Lung microvascular endothelial cell (primary cell): Measurements from ENCODE around the gene LACRT. TPM values are rescaled to one million over a fixed set of nuclear protein-coding genes. Genes with fewer than 3 reads are reported as not detected.
A peak's percentile ranks its signal among the peaks of the same experiment; 100 is the strongest.

ENCODE experiments used
- DNase-seq, 2 donors: peaks; one replicate each; pipeline versions ENCODE4 v3.0.0 to v3.0.0-alpha.2; 2010; ENCODE audit warnings: low read depth in 2 of 2
- total RNA-seq: library from RNA; depleted of rRNA; stranded (reverse); fragments of >200 nt; gene quantifications from 2 replicates; pipeline ENCODE4 v1.2.1, GENCODE V29; 2014

Gene LACRT
- total RNA-seq, 1 donor from 2014 or later, result not detected

DNA sequence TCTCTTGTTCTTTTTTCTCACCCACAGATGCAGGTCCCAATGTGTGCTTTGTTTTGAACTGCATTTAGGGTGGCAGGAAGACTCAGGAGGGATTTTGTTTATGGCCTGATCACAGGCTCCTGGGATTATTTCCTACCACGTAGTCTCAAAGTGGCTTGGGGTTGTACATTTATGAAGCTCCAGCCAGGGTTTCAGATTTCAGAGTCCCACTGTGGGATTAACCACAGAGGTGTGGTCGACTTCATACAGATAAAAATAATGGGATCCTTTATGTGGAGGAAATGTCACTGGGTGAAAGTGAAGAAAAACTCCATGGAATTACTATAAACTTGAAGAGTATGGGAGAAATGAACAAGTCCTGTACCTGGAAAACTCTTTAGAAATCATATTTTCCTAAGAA lies 32.0 kb downstream of the LACRT start:
- no peak for DNase-seq

DNA sequence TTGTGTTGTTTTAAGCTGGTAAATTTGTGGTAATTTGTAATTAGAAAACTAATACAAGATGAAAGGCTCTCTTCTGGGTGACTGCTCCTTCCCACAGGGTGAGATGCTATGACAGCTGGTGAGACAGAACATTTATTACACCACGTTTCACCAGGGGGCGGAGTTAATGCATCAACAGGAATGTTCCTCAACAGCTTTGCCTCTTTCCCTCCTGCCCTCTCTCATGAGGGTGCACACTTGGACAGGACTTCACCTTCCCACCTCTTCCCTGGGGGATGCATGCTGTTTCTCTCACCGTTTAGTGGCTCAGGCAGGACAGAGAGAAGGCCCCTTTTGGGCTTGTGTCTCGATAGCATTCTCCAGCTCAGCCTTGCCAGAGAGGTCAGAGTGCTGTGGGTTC lies 32.9 kb downstream of the LACRT start:
- DNase-seq, result no peak

DNA sequence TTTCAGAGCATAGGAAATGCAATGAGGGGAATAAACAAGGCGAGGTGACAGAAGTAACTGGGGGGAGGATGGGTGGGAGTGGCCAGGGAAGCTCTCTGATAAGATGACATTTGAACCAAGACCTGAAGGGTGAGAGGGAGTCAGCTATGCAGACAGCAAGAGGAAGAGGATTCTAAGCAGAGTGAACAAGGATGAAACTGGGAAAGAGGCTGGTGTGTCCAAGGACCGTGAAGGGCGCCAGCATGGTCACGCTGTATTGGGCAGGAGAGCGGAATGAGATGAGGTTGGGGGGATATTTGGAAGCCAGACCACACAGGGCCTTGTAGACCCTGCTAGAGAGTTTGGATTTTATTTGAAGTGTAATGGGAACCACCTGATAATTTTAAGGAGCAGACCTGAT lies 35.7 kb downstream of the LACRT start:
- no peak for DNase-seq

DNA sequence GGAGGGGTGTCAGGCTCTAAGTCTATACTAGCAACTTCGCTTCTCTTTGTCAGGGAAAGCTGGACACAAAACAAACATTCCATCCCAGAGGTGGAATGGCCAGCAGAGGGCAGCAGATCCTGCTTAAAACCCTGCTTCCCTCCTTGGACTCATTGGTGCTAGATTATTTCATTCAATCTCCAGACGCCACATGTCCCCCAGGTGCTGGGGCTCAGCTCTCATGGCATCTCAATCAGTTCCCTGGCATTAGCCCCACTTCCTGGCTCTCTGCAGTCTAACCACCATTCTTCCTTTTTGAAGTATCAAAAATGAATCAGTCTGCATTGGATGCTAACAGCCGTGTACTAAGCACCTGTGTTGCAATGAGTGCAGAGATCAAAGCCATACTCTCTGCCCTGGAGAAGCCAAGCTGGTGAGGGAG lies 38.2 kb downstream of the LACRT start:
- peak; percentile 68 to 74 for DNase-seq

DNA sequence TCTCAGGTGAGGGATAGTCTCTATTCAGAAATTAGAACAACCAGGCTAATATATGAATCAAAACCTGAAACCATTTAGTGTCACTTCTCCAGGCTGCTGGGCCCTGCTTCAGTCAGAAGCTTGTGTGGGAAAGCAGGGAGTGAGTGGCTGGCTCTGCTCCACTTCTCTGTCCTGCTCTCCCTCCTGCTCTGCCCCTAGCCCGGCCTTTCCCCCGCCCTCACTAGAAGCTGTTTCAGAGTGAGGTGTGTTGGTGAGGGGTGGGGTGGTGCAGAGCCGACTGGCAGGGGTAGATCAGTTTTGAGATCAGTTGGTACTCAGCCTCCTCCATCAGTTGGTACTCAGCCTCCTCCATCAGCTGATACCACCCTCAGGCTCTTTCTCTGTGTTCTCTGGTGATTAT lies 39.2 kb downstream of the LACRT start:
- DNase-seq, result no peak

DNA sequence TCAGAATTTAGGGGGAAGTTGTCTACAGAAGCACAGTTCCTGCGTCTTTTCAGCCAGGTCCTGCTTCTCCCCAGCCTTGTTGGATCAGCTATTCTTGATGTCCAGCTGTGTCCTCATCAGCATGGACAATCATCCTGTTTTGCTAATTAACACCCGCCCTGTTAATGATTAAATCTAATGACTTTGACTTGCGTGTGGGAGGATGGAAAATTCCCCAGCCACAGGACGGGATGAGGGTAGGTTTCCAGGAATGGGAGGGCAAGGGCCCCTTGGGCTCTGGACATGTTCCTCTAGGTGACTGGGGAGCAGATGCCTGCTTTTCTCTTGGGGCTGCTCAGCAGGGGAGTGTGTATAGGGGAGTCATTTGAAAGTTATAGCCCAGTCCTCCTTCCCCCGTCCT lies 41.0 kb downstream of the LACRT start:
- no peak for DNase-seq

DNA sequence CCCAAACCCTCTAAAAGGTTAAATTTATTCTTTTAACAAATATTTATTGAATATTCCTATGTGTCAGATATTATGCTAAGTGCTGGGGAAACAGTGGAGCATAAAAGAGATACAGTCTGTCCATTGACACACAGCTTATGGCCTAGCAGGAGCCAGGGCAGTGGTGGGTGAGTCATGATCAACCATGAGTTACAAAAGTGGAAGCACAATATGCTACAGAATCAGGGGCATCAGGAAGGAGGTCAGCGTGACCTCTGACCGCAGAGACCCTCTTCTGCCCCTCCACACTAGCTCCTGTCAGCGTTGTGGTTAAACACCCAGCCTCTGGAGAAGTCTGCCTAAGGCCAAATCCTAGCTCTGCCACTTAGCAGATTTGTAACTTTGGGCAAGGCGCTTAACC lies 41.6 kb downstream of the LACRT start:
- DNase-seq, result no peak

DNA sequence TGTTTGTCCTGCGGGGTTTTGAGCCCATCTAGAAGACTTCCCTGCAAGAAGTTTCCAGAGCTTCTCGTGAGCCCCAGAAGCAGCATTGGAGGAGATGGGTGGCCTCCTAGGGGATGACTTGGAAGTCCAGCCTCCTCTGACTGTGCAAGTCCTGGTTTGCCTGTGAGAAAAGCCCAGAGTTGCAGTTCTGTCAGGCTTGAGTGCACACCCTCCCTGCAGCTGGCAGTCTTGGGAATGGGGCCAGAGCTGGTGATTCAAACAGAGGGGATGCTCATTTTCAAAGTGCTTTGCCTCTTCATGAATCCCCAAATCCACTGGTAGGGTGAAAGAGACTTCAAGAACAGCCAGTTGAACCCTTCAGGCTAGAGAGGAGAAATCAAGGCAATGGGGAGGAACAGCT lies 42.4 kb downstream of the LACRT start:
- DNase-seq, result no peak

DNA sequence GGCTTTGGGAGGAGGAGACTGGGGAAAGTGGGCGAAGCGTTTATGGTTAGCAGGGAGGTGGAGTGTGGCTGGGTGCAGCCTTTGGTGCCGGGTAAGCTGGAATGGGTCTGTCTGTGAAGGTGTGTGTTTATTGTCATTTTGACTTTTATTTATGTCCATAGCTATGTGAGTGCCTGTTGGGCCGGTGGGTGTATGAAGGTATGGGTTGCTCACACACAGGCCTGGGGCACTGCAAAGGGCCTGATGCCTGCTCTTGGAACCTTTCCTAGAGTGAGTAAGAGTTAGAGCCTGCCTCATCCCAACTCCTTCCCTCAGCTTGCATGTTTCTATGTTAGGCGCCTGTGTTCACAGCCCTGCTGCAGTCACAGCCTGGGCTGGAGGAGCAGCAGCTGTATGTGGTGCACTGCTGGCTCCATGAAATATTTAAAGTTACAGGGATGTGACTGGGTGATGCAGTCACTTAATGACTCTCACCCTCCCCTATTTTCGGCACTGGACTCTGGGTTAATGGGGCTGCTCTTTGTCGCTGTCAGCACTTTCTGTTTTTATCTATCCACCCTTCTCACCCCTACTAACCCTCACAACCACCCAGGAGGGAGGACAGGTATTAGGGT lies 43.6 kb downstream of the LACRT start:
- DNase-seq, result no peak

DNA sequence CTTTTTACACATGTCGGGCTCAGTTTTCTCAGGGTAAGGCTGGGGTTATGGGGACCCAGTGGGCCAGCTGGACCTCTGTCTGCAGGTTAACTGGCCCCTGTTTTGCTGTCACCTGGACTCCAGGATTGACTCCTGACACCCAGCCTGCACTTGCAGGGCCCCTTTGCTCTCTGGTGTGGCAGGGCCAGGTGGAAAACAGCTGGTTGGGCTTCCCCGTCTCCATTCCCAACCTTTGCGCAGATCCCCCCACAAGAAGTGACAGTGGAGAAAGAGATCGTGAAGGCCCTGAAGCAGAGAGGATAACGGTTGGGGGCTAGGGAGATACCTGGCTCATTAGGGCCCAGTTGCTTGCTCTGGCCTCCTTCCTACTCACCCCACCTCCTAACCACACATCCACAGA lies 44.7 kb downstream of the LACRT start:
- no peak for DNase-seq

DNA sequence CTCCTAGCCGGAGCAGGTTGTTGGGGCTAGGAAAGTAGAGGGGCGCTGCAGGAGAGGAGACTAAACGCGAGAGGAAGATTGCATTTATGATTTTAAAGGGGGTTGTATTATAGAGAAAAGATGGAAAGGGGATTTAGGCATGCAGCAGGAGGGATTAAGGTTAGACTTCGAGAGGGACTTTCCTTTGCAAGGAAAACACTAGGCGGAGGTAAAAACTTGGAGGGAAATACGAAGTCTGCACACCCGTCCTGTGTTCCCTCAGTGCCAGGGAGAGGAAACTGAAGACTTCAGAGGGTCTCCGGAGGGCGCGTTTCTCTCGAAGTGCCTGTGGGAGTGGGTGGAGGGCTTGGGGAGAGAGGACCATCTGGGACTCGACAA lies 45.8 kb downstream of the LACRT start:
- DNase-seq, result no peak

DNA sequence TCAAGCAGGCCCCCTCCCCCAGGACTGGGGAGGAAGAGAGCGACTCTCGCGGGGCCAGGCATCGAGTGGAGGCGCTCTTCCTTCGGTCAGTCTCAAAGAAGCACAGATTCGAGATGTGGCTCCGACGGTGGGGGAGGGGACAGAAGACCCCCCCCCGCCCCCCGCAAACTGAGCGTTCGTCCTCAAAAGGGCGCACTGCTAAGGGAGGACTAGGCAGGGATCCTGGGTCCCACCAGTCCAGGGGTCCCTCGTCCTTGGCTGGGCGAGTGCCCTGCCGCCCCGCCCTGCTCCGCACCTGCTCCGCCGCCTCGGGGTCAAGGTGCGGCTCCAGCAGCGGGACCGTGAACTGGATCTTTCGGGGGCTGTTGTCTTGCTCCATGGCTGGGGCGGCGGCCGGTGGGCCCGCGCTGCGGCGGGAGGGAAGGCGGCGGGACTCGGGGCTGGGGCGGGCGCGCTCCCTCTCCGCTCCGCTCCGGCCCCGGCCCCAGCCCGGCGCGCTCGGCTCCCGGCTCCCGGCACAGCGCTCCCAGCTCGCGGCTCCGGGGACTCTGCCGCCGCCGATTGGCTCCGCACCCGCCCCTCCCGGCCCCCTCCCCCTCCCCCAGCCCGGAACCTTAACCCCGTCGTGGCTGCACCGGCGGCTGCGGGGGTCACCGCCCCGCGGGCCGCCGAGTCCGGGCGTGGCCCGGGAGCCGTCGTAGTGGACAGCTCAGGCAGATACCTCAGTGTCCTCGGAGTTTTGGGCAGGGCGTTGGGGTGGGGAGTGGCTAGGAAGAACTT lies 46.4 kb downstream of the LACRT start, which contains the start of gene PPP1R1A:
Gene PPP1R1A, minus strand, starts transcription at position 550 of the 780 bp plus-strand sequence. Its CDS starts 171 bp downstream, at position 379.
- no peak for DNase-seq

DNA sequence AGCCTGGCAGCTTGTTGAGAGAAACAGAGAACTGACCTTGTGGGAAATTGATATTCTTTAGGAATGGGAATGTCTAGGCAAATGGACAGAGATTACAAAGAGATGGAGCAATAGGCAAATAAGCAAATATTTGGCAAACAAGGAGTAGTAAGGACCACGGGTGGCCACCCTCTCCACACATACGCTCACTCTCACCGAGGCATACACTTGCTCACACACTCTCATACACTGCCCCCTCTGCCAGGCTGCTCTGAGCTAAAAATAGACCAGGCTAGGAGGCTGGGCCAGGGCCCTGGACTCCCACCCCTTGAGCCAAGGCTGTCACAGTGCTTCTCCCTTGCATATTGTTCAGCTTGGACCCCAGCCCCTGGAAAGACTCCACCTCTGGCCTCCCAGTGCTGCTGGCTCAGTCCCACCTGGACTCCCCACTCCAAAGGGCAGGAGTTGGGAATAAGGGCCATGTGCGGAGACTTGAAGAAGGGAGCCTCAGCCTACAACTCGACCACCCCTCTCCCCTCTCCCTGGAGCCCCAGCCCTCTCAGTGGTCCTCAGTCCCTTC lies 47.3 kb downstream of the LACRT start:
- DNase-seq, result no peak

DNA sequence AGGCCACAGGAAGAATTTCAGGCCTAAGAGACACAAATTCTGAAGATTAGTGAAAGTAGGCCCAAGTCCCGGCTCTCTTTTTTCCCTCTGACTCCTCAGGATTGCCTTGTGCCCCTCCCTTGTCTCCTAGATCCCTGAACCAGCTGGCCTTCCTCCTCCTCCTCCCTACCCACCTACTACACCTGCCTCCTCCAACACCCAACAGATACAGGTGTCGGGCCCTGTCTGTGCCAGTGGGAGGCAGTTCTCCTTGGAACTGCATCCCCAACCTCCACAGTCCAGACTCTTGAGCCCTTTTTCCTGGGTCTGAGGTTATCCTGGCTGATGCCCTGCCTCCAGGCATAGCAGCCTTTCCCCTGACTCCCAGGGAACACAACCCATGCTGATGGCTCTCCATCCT lies 48.1 kb downstream of the LACRT start:
- no peak for DNase-seq

DNA sequence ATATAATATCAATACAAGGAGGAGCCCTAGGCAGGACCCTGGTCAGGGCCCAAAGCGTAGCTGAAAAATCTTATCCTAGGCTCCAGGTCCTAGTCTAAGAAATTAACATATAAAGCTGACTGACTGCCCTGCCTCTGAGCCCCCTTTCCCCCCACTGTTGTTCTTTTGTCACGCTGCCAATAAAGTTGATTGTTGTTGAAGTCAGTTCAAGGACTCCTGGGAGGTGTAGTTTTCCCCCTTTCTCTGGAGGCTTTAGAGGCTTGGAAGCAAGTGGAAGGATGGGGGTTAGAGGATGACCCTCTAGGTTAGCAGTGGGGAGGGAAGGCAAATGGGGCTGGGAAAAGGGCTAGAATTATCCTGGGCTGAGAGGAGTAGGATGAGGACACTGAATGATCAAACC lies 49.5 kb downstream of the LACRT start:
- no peak for DNase-seq

DNA sequence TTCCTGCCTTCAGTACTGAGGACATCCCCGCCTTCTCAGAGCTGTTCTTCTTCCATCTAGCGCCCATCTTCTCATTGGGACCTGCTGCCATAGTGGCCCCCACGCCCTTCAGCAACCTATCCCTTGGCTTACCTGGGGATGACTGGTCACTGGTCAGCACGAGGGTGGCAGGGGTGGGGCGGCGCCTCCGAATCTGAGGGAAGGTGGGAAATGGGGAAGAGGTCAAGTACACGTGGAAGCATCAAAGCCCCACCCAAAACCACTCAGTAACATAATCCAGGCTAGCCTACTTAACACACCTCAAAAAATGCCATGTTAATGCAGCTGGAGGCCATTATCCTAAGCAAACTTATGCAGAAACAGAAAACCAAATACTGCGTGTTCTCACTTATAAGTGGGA lies 50.6 kb downstream of the LACRT start:
- no peak for DNase-seq

DNA sequence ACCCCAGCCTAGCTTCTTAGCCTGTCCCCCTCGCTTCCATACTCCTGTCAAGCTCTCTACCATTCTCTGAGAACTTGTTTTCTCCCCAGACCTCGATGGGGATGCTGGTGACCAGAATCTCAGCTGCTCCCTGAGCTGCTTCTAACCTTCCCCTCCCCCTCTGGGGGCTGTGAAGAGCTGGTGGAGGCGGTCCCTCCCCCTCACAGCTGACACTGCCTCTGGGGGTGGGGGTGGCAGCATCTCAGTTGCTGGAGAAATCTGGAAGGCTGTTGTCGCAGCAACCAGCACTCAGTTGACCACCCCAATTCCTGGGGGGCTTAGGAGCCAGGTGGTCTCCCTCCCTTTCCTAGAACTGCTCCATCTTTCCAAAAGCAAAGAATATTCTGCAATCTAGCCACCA lies 51.0 kb downstream of the LACRT start:
- DNase-seq, result no peak

DNA sequence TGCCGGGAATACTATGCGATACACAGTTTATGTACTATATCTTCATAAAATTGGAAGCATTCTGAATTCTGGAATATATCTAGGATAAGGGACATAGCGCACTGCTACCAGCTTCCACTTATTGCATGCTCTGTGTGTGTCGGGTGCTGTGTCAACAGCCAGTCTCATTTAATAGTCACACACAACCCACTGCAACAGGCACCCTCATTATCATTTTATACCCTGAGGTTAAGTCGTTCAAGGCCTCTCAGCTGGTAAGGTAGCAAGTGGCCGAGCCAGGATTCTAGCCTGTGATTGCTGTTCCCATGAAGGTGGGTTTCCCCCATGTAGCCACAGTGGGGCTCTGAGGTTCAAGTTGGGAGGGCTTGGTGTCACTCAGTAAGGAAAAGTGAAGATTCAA lies 53.3 kb downstream of the LACRT start:
- no peak for DNase-seq

Other genes starting within 250 kb of the LACRT start
- gene ITGA5, start 215.6 kb downstream of the LACRT start, total RNA-seq, result 257 and 294 TPM in 2 replicates
- not detected in 2 replicates for gene GTSF1, start 161.3 kb downstream of the LACRT start, total RNA-seq
- gene NCKAP1L, start 137.1 kb downstream of the LACRT start, total RNA-seq, result under 0.01 TPM in 1 of 2 replicates, not detected in the other
- gene PDE1B, start 85.3 kb downstream of the LACRT start, total RNA-seq, result not detected in 2 replicates
- not detected in 2 replicates for gene PPP1R1A, start 46.2 kb downstream of the LACRT start, total RNA-seq
- not detected in 2 replicates for gene DCD, start 13.5 kb upstream of the LACRT start, total RNA-seq
- gene MUCL1, start 219.6 kb upstream of the LACRT start, total RNA-seq, result not detected in 2 replicates